Measurements from ENCODE around the gene LDHD.

The LDHD gene

GRCh38 chr16:75114179-75114945, 2.2 kb downstream of the LDHD start:
- no peak for FAIRE-seq

- FAIRE-seq: no peak
Measured at GRCh38 chr16:75113541-75114121, 2.9 kb downstream of the LDHD start.

GRCh38 chr16:75112734-75113491, 3.7 kb downstream of the LDHD start:
- FAIRE-seq: no peak

GRCh38 chr16:75111961-75112733, 4.4 kb downstream of the LDHD start:
- no peak for FAIRE-seq

- no peak for FAIRE-seq
Measured at GRCh38 chr16:75111514-75111940, 5.1 kb downstream of the LDHD start.

GRCh38 chr16:75110637-75111513, 5.7 kb downstream of the LDHD start:
- peak; percentile 60 for FAIRE-seq

- no peak for FAIRE-seq
Measured at GRCh38 chr16:75109732-75110243, 6.8 kb downstream of the LDHD start.

- no peak for FAIRE-seq
Measured at GRCh38 chr16:75108792-75109731, 7.5 kb downstream of the LDHD start.

- no peak for FAIRE-seq
Measured at GRCh38 chr16:75107505-75107904, 9.1 kb downstream of the LDHD start.

GRCh38 chr16:75106351-75107274, 10.0 kb downstream of the LDHD start:
- FAIRE-seq: no peak

GRCh38 chr16:75105306-75106061, 11.1 kb downstream of the LDHD start:
- no peak for FAIRE-seq

GRCh38 chr16:75104836-75105235, 11.7 kb downstream of the LDHD start:
- no peak for FAIRE-seq

GRCh38 chr16:75103994-75104393, 12.6 kb downstream of the LDHD start:
- FAIRE-seq: no peak

GRCh38 chr16:75102595-75102994, 14.0 kb downstream of the LDHD start:
- no peak for FAIRE-seq

- no peak for FAIRE-seq
Measured at GRCh38 chr16:75101635-75102034, 14.9 kb downstream of the LDHD start.

- FAIRE-seq: no peak
Measured at GRCh38 chr16:75100603-75100990, 16.0 kb downstream of the LDHD start.

- FAIRE-seq: no peak
Measured at GRCh38 chr16:75099738-75100602, 16.6 kb downstream of the LDHD start.

All from islet of Langerhans (tissue), 1 donor.